CD4-positive, alpha-beta memory T cell (primary cell): ENCODE measurements around the gene THOP1. TPM values are rescaled to one million over a fixed set of nuclear protein-coding genes. Genes with fewer than 3 reads are reported as not detected.
"Not testable (repeated sequence)": the region's sequence is repeated elsewhere in the genome, so short reads cannot be mapped to it uniquely, and the experiment has no call there.

ENCODE experiments used
- CTCF ChIA-PET: fragments of 350-600 bp; sonication (Branson Sonifier 250); formaldehyde crosslinking; loops from one replicate; lab custom pipeline; 2021; ENCODE audit warnings: inconsistent platforms; ENCODE audit not compliant: partially characterized antibody; lab: Charles Lee
- POLR2A ChIA-PET: fragments of 350-600 bp; sonication (Branson Sonifier 250); formaldehyde crosslinking; loops from one replicate; lab custom pipeline; 2021; ENCODE audit not compliant: partially characterized antibody; lab: Charles Lee
- DNase-seq, 5 donors: peaks; one replicate each; pipeline versions ENCODE4 v3.0.0 to v3.0.0-alpha.2; 2020 to 2022; ENCODE audit warnings: mixed read lengths in 1 of 5
- H3K27ac ChIP-seq: one replicate; pipeline ENCODE4 v1.7.0; 2013; ENCODE audit warnings: low read depth, low read length
- H3K27me3 ChIP-seq: 2 replicates; pipeline ENCODE4 v1.7.0; 2013; ENCODE audit warnings: mild to moderate bottlenecking, low read length, moderate library complexity; ENCODE audit not compliant: insufficient read depth
- H3K36me3 ChIP-seq: 2 replicates; pipeline ENCODE4 v1.7.0; 2013; ENCODE audit warnings: mild to moderate bottlenecking, low read length, moderate library complexity; ENCODE audit not compliant: insufficient read depth
- H3K4me1 ChIP-seq: 2 replicates; pipeline ENCODE4 v1.7.0; 2013; ENCODE audit warnings: mild to moderate bottlenecking, low read length, moderate library complexity; ENCODE audit not compliant: insufficient read depth
- H3K4me3 ChIP-seq, 2 donors: one replicate each; pipeline ENCODE4 v1.7.0; 2013; ENCODE audit warnings: low read length in 2 of 2, mild to moderate bottlenecking in 1 of 2
- H3K9me3 ChIP-seq, 2 donors: one replicate each; pipeline ENCODE4 v1.7.0; 2013; ENCODE audit warnings: low read length in 2 of 2, control low read depth in 1 of 2; ENCODE audit not compliant: control insufficient read depth in 1 of 2
- H3K27ac Mint-ChIP-seq, 7 donors: one replicate each; pipeline ENCODE4 v1.8.0; 2020 to 2021; ENCODE audit warnings: mixed read lengths in 7 of 7, mild to moderate bottlenecking in 6 of 7, inconsistent platforms in 3 of 7, moderate library complexity in 3 of 7
- H3K27me3 Mint-ChIP-seq, 2 donors: one replicate each; pipeline ENCODE4 v1.8.0; 2020 to 2021; ENCODE audit warnings: mixed read lengths in 2 of 2
- H3K36me3 Mint-ChIP-seq, 2 donors: one replicate each; pipeline ENCODE4 v1.8.0; 2020 to 2021; ENCODE audit warnings: mixed read lengths in 2 of 2, inconsistent platforms in 1 of 2, mild to moderate bottlenecking in 1 of 2
- H3K4me1 Mint-ChIP-seq, 4 donors: one replicate each; pipeline ENCODE4 v1.8.0; 2020 to 2021; ENCODE audit warnings: mixed read lengths in 4 of 4, mild to moderate bottlenecking in 1 of 4
- H3K4me3 Mint-ChIP-seq, 8 donors: one replicate each; pipeline ENCODE4 v1.8.0; 2020 to 2021; ENCODE audit warnings: mixed read lengths in 8 of 8, mild to moderate bottlenecking in 7 of 8, moderate library complexity in 6 of 8, inconsistent platforms in 3 of 8
- H3K9me3 Mint-ChIP-seq, 8 donors: one replicate each; pipeline ENCODE4 v1.8.0; 2020 to 2021; ENCODE audit warnings: mixed read lengths in 8 of 8, mild to moderate bottlenecking in 5 of 8, inconsistent platforms in 3 of 8, moderate library complexity in 1 of 8
- intact Hi-C: fragments of 100-400 bp; cut with micrococcal nuclease; formaldehyde crosslinking; loops from one replicate; pipeline ENCODE4 v1.15.1; 2023
- polyA plus RNA-seq, 2 donors: library from polyadenylated mRNA; unstranded; fragments of 300-500 nt; fragmentation: Illumina TruSeq; gene quantifications; one replicate each; pipeline ENCODE4 v1.2.3, GENCODE V29; 2021
- total RNA-seq, 2 experiments: library from RNA; stranded (reverse); gene quantifications; one replicate each; pipeline ENCODE4 v1.2.3, GENCODE V29; 2021

THOP1 gene
- total and polyA plus RNA-seq, 4 experiments from 2014 or later = 21.6 to 31.9 (median 25.8) TPM

GRCh38 chr19:2791440-2791839, 6.1 kb downstream of the THOP1 start:
- Histone ChIP-seq H3K36me3 (peaks cover 3% of the 10 kb centered on the region), H3K4me3 (no peak overlapping the region), H3K4me1 (peaks cover 2% of the 10 kb centered on the region), H3K9me3 (no peaks in the 10 kb centered on the region), H3K27ac (no peak overlapping the region), H3K27me3 (no peaks in the 10 kb centered on the region)
- Mint-ChIP-seq H3K9me3 (no peaks in the 10 kb centered on the region), H3K27me3 (no peaks in the 10 kb centered on the region), H3K4me3 (no peak overlapping the region), H3K27ac (no peak overlapping the region), H3K4me1 (peaks cover 0 to 17% (median 6%) of the 10 kb centered on the region in 4 donors), H3K36me3 (peaks cover 8 to 14% of the 10 kb centered on the region in 2 donors)
- intact Hi-C loops = no loop called here
- POLR2A ChIA-PET = no interaction called here
- DNase-seq = no peak
- CTCF ChIA-PET = no interaction called here

- Mint-ChIP-seq H3K27ac (peak overlapping the region in 2 of 7 donors; percentile 23 to 48), H3K36me3 (peaks cover 8 to 14% of the 10 kb centered on the region in 2 donors), H3K9me3 (no peaks in the 10 kb centered on the region), H3K4me1 (peaks cover 0 to 13% (median 6%) of the 10 kb centered on the region in 4 donors), H3K4me3 (no peak overlapping the region), H3K27me3 (no peaks in the 10 kb centered on the region)
- Histone ChIP-seq H3K36me3 (peaks cover 3% of the 10 kb centered on the region), H3K27me3 (no peaks in the 10 kb centered on the region), H3K4me3 (no peak overlapping the region), H3K27ac (no peak overlapping the region), H3K9me3 (no peaks in the 10 kb centered on the region), H3K4me1 (no peaks in the 10 kb centered on the region)
- intact Hi-C loops = no loop called here
- ChIA-PET POLR2A (no interaction called here), CTCF (no interaction called here)
- DNase-seq = no peak
These were observed 6.6 kb downstream of the THOP1 start for GRCh38 chr19:2791876-2792275.

GRCh38 chr19:2792666-2793065, 7.4 kb downstream of the THOP1 start:
- not testable (repeated sequence) for H3K4me3 Mint-ChIP-seq

GRCh38 chr19:2793126-2793525, 7.8 kb downstream of the THOP1 start:
- H3K36me3 Mint-ChIP-seq = peaks cover 8 to 15% of the 10 kb centered on the region in 2 donors
- no peaks in the 10 kb centered on the region for H3K27me3 Mint-ChIP-seq
- H3K27me3 ChIP-seq = no peaks in the 10 kb centered on the region
- peaks cover 3% of the 10 kb centered on the region for H3K36me3 ChIP-seq
- intact Hi-C loops = no loop called here
- H3K27ac Mint-ChIP-seq = peak overlapping the region in 1 of 7 donors; percentile 12
- H3K27ac ChIP-seq = no peak overlapping the region
- no peaks in the 10 kb centered on the region for H3K4me1 ChIP-seq
- H3K9me3 Mint-ChIP-seq = no peaks in the 10 kb centered on the region
- no peak overlapping the region for H3K4me3 ChIP-seq
- CTCF ChIA-PET = no interaction called here
- no peaks in the 10 kb centered on the region for H3K9me3 ChIP-seq
- H3K4me1 Mint-ChIP-seq = peaks cover 0 to 4% (median under 1%) of the 10 kb centered on the region in 4 donors
- POLR2A ChIA-PET = no interaction called here
- no peak overlapping the region for H3K4me3 Mint-ChIP-seq
- no peak for DNase-seq

More at GRCh38 chr19:2792666-2793065, 7.4 kb downstream of the THOP1 start:
- H3K27ac ChIP-seq, H3K9me3 Mint-ChIP-seq, H3K27me3 ChIP-seq, H3K4me3 ChIP-seq, intact Hi-C loops, H3K4me1 Mint-ChIP-seq, CTCF ChIA-PET, H3K27me3 Mint-ChIP-seq, H3K4me1 ChIP-seq, DNase-seq, H3K9me3 ChIP-seq, H3K36me3 ChIP-seq, POLR2A ChIA-PET: not testable (repeated sequence)
- Mint-ChIP-seq H3K36me3 (peaks cover 8 to 15% of the 10 kb centered on the region in 2 donors), H3K27ac (peak overlapping the region in 1 of 7 donors; percentile 12)

GRCh38 chr19:2793577-2793976, 8.3 kb downstream of the THOP1 start:
- ChIA-PET POLR2A (no interaction called here), CTCF (no interaction called here)
- H3K9me3 Mint-ChIP-seq = no peaks in the 10 kb centered on the region
- no peak overlapping the region for H3K27ac ChIP-seq
- no peaks in the 10 kb centered on the region for H3K9me3 ChIP-seq
- no peaks in the 10 kb centered on the region for H3K27me3 ChIP-seq
- H3K27ac Mint-ChIP-seq = no peak overlapping the region
- DNase-seq = no peak
- peaks cover 8 to 15% of the 10 kb centered on the region in 2 donors for H3K36me3 Mint-ChIP-seq
- no peak overlapping the region for H3K4me3 Mint-ChIP-seq
- intact Hi-C loops = no loop called here
- H3K27me3 Mint-ChIP-seq = no peaks in the 10 kb centered on the region
- peaks cover 0 to 4% (median under 1%) of the 10 kb centered on the region in 4 donors for H3K4me1 Mint-ChIP-seq
- no peak overlapping the region for H3K4me3 ChIP-seq
- H3K36me3 ChIP-seq = peaks cover 3% of the 10 kb centered on the region
- H3K4me1 ChIP-seq = no peaks in the 10 kb centered on the region

- Mint-ChIP-seq H3K4me1 (no peaks in the 10 kb centered on the region), H3K27ac (no peak overlapping the region), H3K4me3 (peak overlapping the region in 1 of 8 donors; percentile 20), H3K36me3 (peaks cover 11 to 21% of the 10 kb centered on the region in 2 donors), H3K9me3 (no peaks in the 10 kb centered on the region), H3K27me3 (no peaks in the 10 kb centered on the region)
- Histone ChIP-seq H3K4me3 (no peak overlapping the region), H3K27me3 (no peaks in the 10 kb centered on the region), H3K36me3 (peaks cover 3% of the 10 kb centered on the region), H3K27ac (no peak overlapping the region), H3K4me1 (no peaks in the 10 kb centered on the region), H3K9me3 (no peaks in the 10 kb centered on the region)
- no peak for DNase-seq
- intact Hi-C loops = no loop called here
- ChIA-PET POLR2A (no interaction called here), CTCF (no interaction called here)
These were observed 10.7 kb downstream of the THOP1 start for GRCh38 chr19:2795827-2796658.

- ChIA-PET CTCF (no interaction called here), POLR2A (no interaction called here)
- Mint-ChIP-seq H3K36me3 (peaks cover 12 to 21% of the 10 kb centered on the region in 2 donors), H3K4me1 (no peaks in the 10 kb centered on the region), H3K27me3 (no peaks in the 10 kb centered on the region), H3K4me3 (no peak overlapping the region), H3K9me3 (no peaks in the 10 kb centered on the region), H3K27ac (no peak overlapping the region)
- H3K36me3 ChIP-seq = peaks cover 4% of the 10 kb centered on the region
- no peak overlapping the region for H3K27ac ChIP-seq
- H3K4me3 ChIP-seq = no peak overlapping the region
- H3K27me3 ChIP-seq = no peaks in the 10 kb centered on the region
- no peak for DNase-seq
- no peaks in the 10 kb centered on the region for H3K9me3 ChIP-seq
- intact Hi-C loops = no loop called here
- no peaks in the 10 kb centered on the region for H3K4me1 ChIP-seq
These were observed 11.5 kb downstream of the THOP1 start for GRCh38 chr19:2796659-2797266.
